AG20443 (cell line): ENCODE data around the gene CDCP1.

ENCODE experiments used
- DNase-seq: peaks from one replicate; pipeline ENCODE4 v3.0.0; 2012; ENCODE audit warnings: low spot score, mixed read lengths

CDCP1 gene

DNA sequence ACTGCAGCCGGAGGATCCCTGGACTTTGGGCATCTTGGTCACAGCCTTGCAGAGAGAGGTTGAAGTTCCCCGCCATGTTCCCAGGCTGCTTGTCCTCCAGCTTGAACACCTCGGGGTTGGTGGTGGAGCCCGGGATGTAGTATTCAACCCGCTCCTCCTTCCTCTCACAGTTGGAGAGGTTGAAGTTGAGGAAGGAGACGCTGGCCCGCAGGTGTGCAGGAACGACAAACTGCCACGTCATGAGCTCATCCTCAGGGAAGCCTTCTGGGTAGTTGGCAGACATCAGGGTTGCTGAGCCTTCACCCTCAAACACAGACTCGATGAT, 35.7 kb downstream of the CDCP1 start:
- DNase-seq, result no peak

GRCh38 chr3:45109771-45110508, 36.2 kb downstream of the CDCP1 start:
- DNase-seq, result no peak

GRCh38 chr3:45106874-45107273, 39.3 kb downstream of the CDCP1 start:
- DNase-seq, result no peak

- DNase-seq, result peak; percentile 82
These were observed 40.1 kb downstream of the CDCP1 start for GRCh38 chr3:45105855-45106671.

DNA sequence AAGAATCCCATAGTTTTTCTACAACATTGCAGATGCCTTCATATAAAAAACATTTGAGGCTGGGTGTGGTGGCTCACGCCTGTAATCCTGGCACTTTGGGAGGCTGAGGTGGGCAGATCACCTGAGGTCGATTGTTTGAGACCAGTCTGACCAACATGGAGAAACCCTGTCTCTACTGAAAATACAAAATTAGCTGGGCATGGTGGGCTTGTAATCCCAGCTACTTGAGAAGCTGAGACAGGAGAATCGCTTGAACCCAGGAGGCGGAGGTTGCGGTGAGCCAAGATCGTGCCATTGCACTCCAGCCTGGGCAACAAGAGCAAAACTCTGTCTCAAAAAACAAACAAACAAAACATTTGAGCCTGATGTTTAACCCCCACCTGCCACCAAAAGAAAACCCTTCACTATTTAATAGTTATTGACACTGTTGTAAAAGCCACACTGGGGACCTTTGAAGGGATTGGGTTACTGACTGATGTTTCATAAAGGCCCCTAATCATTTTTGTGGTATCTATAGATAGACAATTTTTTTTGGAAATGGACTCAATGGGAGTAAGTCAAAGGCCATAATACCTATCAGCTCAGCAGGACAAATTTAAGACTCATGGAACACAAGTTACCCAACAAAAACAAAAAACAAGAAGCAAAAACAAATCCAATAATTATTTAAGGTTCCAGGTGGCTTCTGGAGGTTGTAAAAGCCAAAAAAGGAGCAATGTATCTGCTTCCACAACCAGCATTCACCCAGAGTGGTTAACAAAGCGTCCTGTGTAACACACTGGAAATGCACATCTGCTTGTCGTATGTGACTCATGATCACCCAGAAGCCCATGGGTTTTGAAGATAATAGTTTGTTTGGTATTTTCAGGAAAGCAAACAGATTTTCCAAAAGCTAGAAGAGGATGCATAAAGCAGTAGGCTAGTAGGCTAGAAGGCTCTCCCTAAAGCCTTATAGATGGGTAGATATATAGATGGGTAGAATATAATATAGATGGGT, 41.2 kb downstream of the CDCP1 start:
- DNase-seq, result peak; percentile 61

GRCh38 chr3:45103753-45104714, 42.1 kb downstream of the CDCP1 start:
- DNase-seq, result no peak

DNA sequence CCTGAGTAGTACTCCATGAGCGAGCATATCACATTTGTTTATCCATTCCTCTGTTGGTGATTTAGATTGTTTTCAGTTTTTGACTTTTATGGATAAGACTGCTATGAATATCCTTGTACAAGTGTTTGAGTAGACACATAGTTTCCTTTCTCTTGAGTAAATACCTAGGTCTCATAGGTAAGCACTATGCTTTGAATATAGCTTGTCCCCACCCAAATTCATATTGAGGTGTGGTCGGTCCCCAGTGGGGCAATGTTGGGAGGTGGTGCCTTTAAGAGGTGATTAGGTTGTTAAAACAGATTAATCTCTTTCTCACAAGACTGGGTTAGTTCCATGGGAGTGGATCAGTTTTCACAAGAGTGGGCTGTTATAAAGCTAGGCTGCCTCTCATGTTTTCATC, 42.8 kb downstream of the CDCP1 start:
- DNase-seq, result no peak

GRCh38 chr3:45100981-45101407, 45.2 kb downstream of the CDCP1 start:
- DNase-seq, result peak; percentile 82

- DNase-seq, result no peak
These were observed 47.9 kb downstream of the CDCP1 start for GRCh38 chr3:45098310-45098709.

- no peak for DNase-seq
These were observed 48.8 kb downstream of the CDCP1 start for GRCh38 chr3:45097296-45097883.

- no peak for DNase-seq
These were observed 50.2 kb downstream of the CDCP1 start for GRCh38 chr3:45095916-45096526.

DNA sequence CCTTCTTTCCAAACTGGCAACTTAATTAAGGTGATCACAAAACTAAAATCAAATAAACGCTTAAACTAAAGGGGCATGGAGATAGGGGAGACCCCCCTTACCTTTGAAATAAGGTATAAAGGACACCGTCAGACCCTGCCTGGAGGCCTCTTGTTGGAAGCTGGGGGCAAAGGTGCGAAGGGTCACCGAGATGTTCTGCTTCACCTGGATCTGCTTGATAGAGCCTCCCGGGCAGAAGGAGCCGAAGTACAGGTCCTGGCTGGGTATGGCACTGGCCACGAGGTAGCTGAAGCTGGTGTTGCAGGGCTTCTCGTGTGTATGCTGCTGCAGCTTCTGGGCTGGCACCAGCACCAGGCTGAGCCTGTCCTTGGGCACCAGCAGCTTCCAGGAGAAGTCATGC, 53.0 kb downstream of the CDCP1 start:
- DNase-seq, result no peak

DNA sequence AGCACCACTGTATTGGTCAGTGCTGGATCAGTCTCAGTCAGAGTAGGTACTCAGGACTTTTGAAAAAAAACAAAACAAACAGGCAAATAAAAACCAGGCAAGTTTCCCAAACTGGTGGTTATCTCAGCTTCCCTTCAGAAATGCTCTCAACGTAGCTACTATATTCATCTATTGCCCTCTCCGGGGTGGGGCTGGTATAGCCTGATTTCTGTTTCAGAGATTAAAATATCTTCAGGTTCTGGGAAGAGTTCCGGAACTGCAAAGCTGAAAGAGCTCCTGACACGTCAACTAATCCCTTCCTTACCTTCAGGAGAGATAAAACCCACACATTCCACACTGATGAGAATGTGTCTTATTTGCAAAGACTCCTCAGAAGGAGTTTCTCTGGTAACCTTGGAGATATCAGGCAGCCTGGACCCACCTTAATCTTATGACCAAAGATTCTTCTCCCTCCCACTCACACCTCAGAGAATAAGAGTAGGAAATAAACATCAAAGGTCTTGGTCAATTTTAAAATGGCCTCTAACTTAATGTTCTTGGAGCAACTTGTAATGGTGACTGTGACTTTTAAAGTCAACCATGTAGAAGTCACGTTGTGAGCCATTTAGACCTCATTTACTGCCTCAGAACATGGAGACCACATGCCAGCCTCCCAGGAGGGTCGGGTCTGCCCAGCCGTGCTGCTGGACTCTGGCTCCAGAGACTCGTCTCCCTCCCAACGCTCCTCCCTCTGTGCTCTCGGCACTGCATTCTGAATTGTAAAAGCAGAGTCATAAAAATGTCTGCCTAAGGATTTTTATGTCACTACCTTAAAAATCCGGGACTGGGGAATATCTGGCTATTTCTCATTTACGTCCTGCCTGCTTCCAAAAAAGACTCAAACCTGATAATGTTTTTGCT, 53.8 kb downstream of the CDCP1 start:
- DNase-seq, result peak; percentile 61

GRCh38 chr3:45090855-45091254, 55.3 kb downstream of the CDCP1 start:
- no peak for DNase-seq

- DNase-seq, result no peak
These were observed 57.4 kb downstream of the CDCP1 start for GRCh38 chr3:45088543-45089358.

DNA sequence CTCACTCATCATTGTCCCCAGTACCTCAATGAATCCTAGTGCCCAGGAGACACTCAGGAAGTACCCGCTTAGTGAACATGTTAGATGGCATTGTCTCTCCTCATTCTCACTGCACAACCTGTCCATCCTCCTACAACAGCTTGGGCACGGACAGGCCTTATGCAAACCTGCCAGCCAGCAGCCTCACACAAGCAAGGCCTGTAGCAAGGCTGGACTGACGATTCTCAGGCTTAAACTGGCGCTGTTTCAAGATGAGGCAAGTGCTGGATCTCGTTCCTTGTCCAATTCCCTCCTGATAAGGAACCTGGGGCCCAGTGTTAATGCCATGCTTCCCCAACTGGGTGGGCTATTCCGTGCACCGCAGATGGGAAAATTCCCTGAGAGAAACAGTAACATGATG, 59.0 kb downstream of the CDCP1 start:
- no peak for DNase-seq

- DNase-seq, result peak; percentile 93
These were observed 61.1 kb downstream of the CDCP1 start for GRCh38 chr3:45084820-45085816.
